GM12878 (cell line): ENCODE measurements around the gene CHERP.

Experiments used
- CHD2 ChIP-seq: IDR thresholded peaks from 2 replicates; pipeline ENCODE4 v1.6.1; 2011; ENCODE audit warnings: low read depth, low read length, improper control_type of control experiment, borderline replicate concordance
- HDAC6 ChIP-seq: fragments of 200-600 bp; sonication (generic); IDR thresholded peaks from one replicate; pipeline ENCODE4 v1.8.0; 2017; ENCODE audit warnings: antibody characterized with exemption; ENCODE audit not compliant: unreplicated experiment
- MXI1 ChIP-seq: fragments of 150-350 bp; IDR thresholded peaks from 2 replicates; pipeline ENCODE4 v1.6.1; 2011; ENCODE audit warnings: low read depth, mild to moderate bottlenecking, inconsistent platforms, low read length, improper control_type of control experiment
- MYC ChIP-seq: IDR thresholded peaks from 2 replicates; pipeline ENCODE4 v1.6.1; 2011; ENCODE audit warnings: mild to moderate bottlenecking, low read length, moderate library complexity, inconsistent platforms; ENCODE audit not compliant: insufficient read depth, insufficient replicate concordance, insufficient read length, severe bottlenecking
- POLR2A ChIP-seq: IDR thresholded peaks from 2 replicates; pipeline ENCODE4 v1.6.1; 2011; ENCODE audit warnings: low read depth, mild to moderate bottlenecking, low read length
- ZNF217 ChIP-seq: fragments of 450-650 bp; IDR thresholded peaks from 2 replicates; pipeline ENCODE4 v1.6.1; 2017; ENCODE audit warnings: antibody characterized with exemption, mild to moderate bottlenecking
- TF ChIP-seq, protein P1 (sequence below), 3 experiments: IDR thresholded peaks in 2 of 3; conservative IDR thresholded peaks in 1 of 3; 2 replicates each; pipeline ENCODE4 v1.5.1; 2011; ENCODE audit warnings: low read depth in 3 of 3, low read length in 3 of 3, mild to moderate bottlenecking in 3 of 3, control low read depth in 2 of 3, moderate library complexity in 2 of 3, inconsistent platforms in 1 of 3, mixed read lengths in 1 of 3; ENCODE audit not compliant: control insufficient read depth in 2 of 3, insufficient read depth in 1 of 3; ENCODE audit errors: extremely low read depth in 1 of 3
- TF ChIP-seq, protein P2 (sequence below): IDR thresholded peaks from 2 replicates; pipeline ENCODE4 v1.6.1; 2012; ENCODE audit warnings: low read depth, low read length, improper control_type of control experiment

DNA sequence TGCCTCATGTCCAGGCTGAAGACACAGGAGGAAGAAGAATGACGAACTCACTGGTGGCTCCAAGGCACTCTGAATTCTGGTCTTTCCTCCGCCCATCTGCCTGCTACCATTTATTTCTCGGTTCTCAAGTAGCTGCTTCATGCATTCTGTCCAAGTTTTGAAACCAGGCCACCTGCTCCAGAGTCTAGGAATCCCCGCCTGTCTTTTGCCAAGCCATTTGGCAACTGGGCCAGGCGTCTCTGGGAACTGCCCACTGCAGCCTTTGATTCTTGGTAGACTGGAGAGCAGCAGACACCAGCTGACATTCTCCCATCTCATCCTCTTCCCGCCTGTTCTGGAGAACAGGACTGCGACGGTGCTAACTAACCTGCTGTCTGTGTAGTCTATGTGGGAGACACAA, 19.1 kb upstream of the CHERP start:
- TF ChIP-seq MXI1 (no peak), POLR2A (no peak), ZNF217 (no peak), HDAC6 (no peak), MYC (no peak), CHD2 (no peak)
- TF ChIP-seq, protein P1, sequence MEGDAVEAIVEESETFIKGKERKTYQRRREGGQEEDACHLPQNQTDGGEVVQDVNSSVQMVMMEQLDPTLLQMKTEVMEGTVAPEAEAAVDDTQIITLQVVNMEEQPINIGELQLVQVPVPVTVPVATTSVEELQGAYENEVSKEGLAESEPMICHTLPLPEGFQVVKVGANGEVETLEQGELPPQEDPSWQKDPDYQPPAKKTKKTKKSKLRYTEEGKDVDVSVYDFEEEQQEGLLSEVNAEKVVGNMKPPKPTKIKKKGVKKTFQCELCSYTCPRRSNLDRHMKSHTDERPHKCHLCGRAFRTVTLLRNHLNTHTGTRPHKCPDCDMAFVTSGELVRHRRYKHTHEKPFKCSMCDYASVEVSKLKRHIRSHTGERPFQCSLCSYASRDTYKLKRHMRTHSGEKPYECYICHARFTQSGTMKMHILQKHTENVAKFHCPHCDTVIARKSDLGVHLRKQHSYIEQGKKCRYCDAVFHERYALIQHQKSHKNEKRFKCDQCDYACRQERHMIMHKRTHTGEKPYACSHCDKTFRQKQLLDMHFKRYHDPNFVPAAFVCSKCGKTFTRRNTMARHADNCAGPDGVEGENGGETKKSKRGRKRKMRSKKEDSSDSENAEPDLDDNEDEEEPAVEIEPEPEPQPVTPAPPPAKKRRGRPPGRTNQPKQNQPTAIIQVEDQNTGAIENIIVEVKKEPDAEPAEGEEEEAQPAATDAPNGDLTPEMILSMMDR (IDR thresholded peaks at IDR 0.05 in 2 of 3, conservative IDR thresholded peaks at IDR 0.05 in 1 of 3; ENCODE audit: control insufficient read depth in 2 of 3, extremely low read depth in 1 of 3, insufficient read depth in 1 of 3, low read depth in 3 of 3, low read length in 3 of 3), result no peak
- TF ChIP-seq, protein P2, sequence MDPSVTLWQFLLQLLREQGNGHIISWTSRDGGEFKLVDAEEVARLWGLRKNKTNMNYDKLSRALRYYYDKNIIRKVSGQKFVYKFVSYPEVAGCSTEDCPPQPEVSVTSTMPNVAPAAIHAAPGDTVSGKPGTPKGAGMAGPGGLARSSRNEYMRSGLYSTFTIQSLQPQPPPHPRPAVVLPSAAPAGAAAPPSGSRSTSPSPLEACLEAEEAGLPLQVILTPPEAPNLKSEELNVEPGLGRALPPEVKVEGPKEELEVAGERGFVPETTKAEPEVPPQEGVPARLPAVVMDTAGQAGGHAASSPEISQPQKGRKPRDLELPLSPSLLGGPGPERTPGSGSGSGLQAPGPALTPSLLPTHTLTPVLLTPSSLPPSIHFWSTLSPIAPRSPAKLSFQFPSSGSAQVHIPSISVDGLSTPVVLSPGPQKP, result no peak
